Measurements from ENCODE around the gene GPRC5B.

The GPRC5B gene

GRCh38 chr16:19844945-19845641 is 39.6 kb downstream of the GPRC5B start:
- Histone ChIP-seq H3K27me3 (ENCODE audit: control insufficient read depth in 1 of 2, insufficient read depth in 2 of 2, low read length in 2 of 2) (no peaks in the 10 kb centered on the region), H3K4me3 (ENCODE audit: low read length in 2 of 2) (no peak overlapping the region), H3K36me3 (ENCODE audit: control insufficient read depth in 2 of 2, insufficient read depth in 2 of 2, low read length in 2 of 2) (no peaks in the 10 kb centered on the region), H3K9ac (ENCODE audit: low read length in 2 of 2) (no peak overlapping the region), H3K9me3 (ENCODE audit: control insufficient read depth in 2 of 2, low read length in 2 of 2) (no peaks in the 10 kb centered on the region), H3K4me1 (ENCODE audit: control insufficient read depth, insufficient read depth, low read length) (no peaks in the 10 kb centered on the region), H3K27ac (ENCODE audit: low read length) (no peak overlapping the region)

GRCh38 chr16:19843371-19843770 is 41.3 kb downstream of the GPRC5B start:
- H3K9ac ChIP-seq (ENCODE audit: low read length in 2 of 2) = no peak overlapping the region
- H3K4me3 ChIP-seq (ENCODE audit: low read length in 2 of 2) = no peak overlapping the region
- H3K9me3 ChIP-seq (ENCODE audit: control insufficient read depth in 2 of 2, low read length in 2 of 2) = no peaks in the 10 kb centered on the region
- H3K36me3 ChIP-seq (ENCODE audit: control insufficient read depth in 2 of 2, insufficient read depth in 2 of 2, low read length in 2 of 2) = no peaks in the 10 kb centered on the region
- H3K4me1 ChIP-seq (ENCODE audit: control insufficient read depth, insufficient read depth, low read length) = no peaks in the 10 kb centered on the region
- no peak overlapping the region for H3K27ac ChIP-seq (ENCODE audit: low read length)
- no peaks in the 10 kb centered on the region for H3K27me3 ChIP-seq (ENCODE audit: control insufficient read depth in 1 of 2, insufficient read depth in 2 of 2, low read length in 2 of 2)

- H3K4me1 ChIP-seq (ENCODE audit: control insufficient read depth, insufficient read depth, low read length) = no peaks in the 10 kb centered on the region
- H3K27me3 ChIP-seq (ENCODE audit: control insufficient read depth in 1 of 2, insufficient read depth in 2 of 2, low read length in 2 of 2) = no peaks in the 10 kb centered on the region
- no peak overlapping the region for H3K27ac ChIP-seq (ENCODE audit: low read length)
- H3K4me3 ChIP-seq (ENCODE audit: low read length in 2 of 2) = no peak overlapping the region
- H3K36me3 ChIP-seq (ENCODE audit: control insufficient read depth in 2 of 2, insufficient read depth in 2 of 2, low read length in 2 of 2) = no peaks in the 10 kb centered on the region
- no peaks in the 10 kb centered on the region for H3K9me3 ChIP-seq (ENCODE audit: control insufficient read depth in 2 of 2, low read length in 2 of 2)
- no peak overlapping the region for H3K9ac ChIP-seq (ENCODE audit: low read length in 2 of 2)
Measured at GRCh38 chr16:19842426-19843157, 42.1 kb downstream of the GPRC5B start.

- no peaks in the 10 kb centered on the region for H3K36me3 ChIP-seq (ENCODE audit: control insufficient read depth in 2 of 2, insufficient read depth in 2 of 2, low read length in 2 of 2)
- H3K4me1 ChIP-seq (ENCODE audit: control insufficient read depth, insufficient read depth, low read length) = no peaks in the 10 kb centered on the region
- no peaks in the 10 kb centered on the region for H3K27me3 ChIP-seq (ENCODE audit: control insufficient read depth in 1 of 2, insufficient read depth in 2 of 2, low read length in 2 of 2)
- no peak overlapping the region for H3K27ac ChIP-seq (ENCODE audit: low read length)
- no peak overlapping the region for H3K4me3 ChIP-seq (ENCODE audit: low read length in 2 of 2)
- no peak overlapping the region for H3K9ac ChIP-seq (ENCODE audit: low read length in 2 of 2)
- no peaks in the 10 kb centered on the region for H3K9me3 ChIP-seq (ENCODE audit: control insufficient read depth in 2 of 2, low read length in 2 of 2)
Measured at GRCh38 chr16:19841184-19841583, 43.5 kb downstream of the GPRC5B start.

- no peaks in the 10 kb centered on the region for H3K36me3 ChIP-seq (ENCODE audit: control insufficient read depth in 2 of 2, insufficient read depth in 2 of 2, low read length in 2 of 2)
- H3K9me3 ChIP-seq (ENCODE audit: control insufficient read depth in 2 of 2, low read length in 2 of 2) = no peaks in the 10 kb centered on the region
- H3K4me1 ChIP-seq (ENCODE audit: control insufficient read depth, insufficient read depth, low read length) = no peaks in the 10 kb centered on the region
- no peaks in the 10 kb centered on the region for H3K27me3 ChIP-seq (ENCODE audit: control insufficient read depth in 1 of 2, insufficient read depth in 2 of 2, low read length in 2 of 2)
- H3K27ac ChIP-seq (ENCODE audit: low read length) = no peak overlapping the region
- H3K9ac ChIP-seq (ENCODE audit: low read length in 2 of 2) = no peak overlapping the region
- H3K4me3 ChIP-seq (ENCODE audit: low read length in 2 of 2) = no peak overlapping the region
Measured at GRCh38 chr16:19840524-19841110, 44.0 kb downstream of the GPRC5B start.

- no peak overlapping the region for H3K27ac ChIP-seq (ENCODE audit: low read length)
- no peaks in the 10 kb centered on the region for H3K4me1 ChIP-seq (ENCODE audit: control insufficient read depth, insufficient read depth, low read length)
- H3K4me3 ChIP-seq (ENCODE audit: low read length in 2 of 2) = no peak overlapping the region
- H3K36me3 ChIP-seq (ENCODE audit: control insufficient read depth in 2 of 2, insufficient read depth in 2 of 2, low read length in 2 of 2) = no peaks in the 10 kb centered on the region
- no peak overlapping the region for H3K9ac ChIP-seq (ENCODE audit: low read length in 2 of 2)
- H3K9me3 ChIP-seq (ENCODE audit: control insufficient read depth in 2 of 2, low read length in 2 of 2) = no peaks in the 10 kb centered on the region
- no peaks in the 10 kb centered on the region for H3K27me3 ChIP-seq (ENCODE audit: control insufficient read depth in 1 of 2, insufficient read depth in 2 of 2, low read length in 2 of 2)
Measured at GRCh38 chr16:19837984-19838707, 46.5 kb downstream of the GPRC5B start.

GRCh38 chr16:19837331-19837980 is 47.2 kb downstream of the GPRC5B start:
- no peaks in the 10 kb centered on the region for H3K9me3 ChIP-seq (ENCODE audit: control insufficient read depth in 2 of 2, low read length in 2 of 2)
- H3K4me3 ChIP-seq (ENCODE audit: low read length in 2 of 2) = no peak overlapping the region
- no peak overlapping the region for H3K27ac ChIP-seq (ENCODE audit: low read length)
- no peaks in the 10 kb centered on the region for H3K36me3 ChIP-seq (ENCODE audit: control insufficient read depth in 2 of 2, insufficient read depth in 2 of 2, low read length in 2 of 2)
- H3K27me3 ChIP-seq (ENCODE audit: control insufficient read depth in 1 of 2, insufficient read depth in 2 of 2, low read length in 2 of 2) = no peaks in the 10 kb centered on the region
- no peak overlapping the region for H3K9ac ChIP-seq (ENCODE audit: low read length in 2 of 2)
- H3K4me1 ChIP-seq (ENCODE audit: control insufficient read depth, insufficient read depth, low read length) = no peaks in the 10 kb centered on the region

- Histone ChIP-seq H3K27me3 (ENCODE audit: control insufficient read depth in 1 of 2, insufficient read depth in 2 of 2, low read length in 2 of 2) (no peaks in the 10 kb centered on the region), H3K9me3 (ENCODE audit: control insufficient read depth in 2 of 2, low read length in 2 of 2) (no peaks in the 10 kb centered on the region), H3K27ac (ENCODE audit: low read length) (no peak overlapping the region), H3K4me1 (ENCODE audit: control insufficient read depth, insufficient read depth, low read length) (no peaks in the 10 kb centered on the region), H3K36me3 (ENCODE audit: control insufficient read depth in 2 of 2, insufficient read depth in 2 of 2, low read length in 2 of 2) (no peaks in the 10 kb centered on the region), H3K4me3 (ENCODE audit: low read length in 2 of 2) (no peak overlapping the region), H3K9ac (ENCODE audit: low read length in 2 of 2) (no peak overlapping the region)
Measured at GRCh38 chr16:19835968-19836421, 48.7 kb downstream of the GPRC5B start.

- Histone ChIP-seq H3K9ac (ENCODE audit: low read length in 2 of 2) (no peak overlapping the region), H3K36me3 (ENCODE audit: control insufficient read depth in 2 of 2, insufficient read depth in 2 of 2, low read length in 2 of 2) (no peaks in the 10 kb centered on the region), H3K27me3 (ENCODE audit: control insufficient read depth in 1 of 2, insufficient read depth in 2 of 2, low read length in 2 of 2) (no peaks in the 10 kb centered on the region), H3K4me1 (ENCODE audit: control insufficient read depth, insufficient read depth, low read length) (no peaks in the 10 kb centered on the region), H3K9me3 (ENCODE audit: control insufficient read depth in 2 of 2, low read length in 2 of 2) (no peaks in the 10 kb centered on the region), H3K4me3 (ENCODE audit: low read length in 2 of 2) (no peak overlapping the region), H3K27ac (ENCODE audit: low read length) (no peak overlapping the region)
Measured at GRCh38 chr16:19835196-19835595, 49.5 kb downstream of the GPRC5B start.

GRCh38 chr16:19833581-19833980 is 51.1 kb downstream of the GPRC5B start:
- Histone ChIP-seq H3K4me3 (ENCODE audit: low read length in 2 of 2) (no peak overlapping the region), H3K9me3 (ENCODE audit: control insufficient read depth in 2 of 2, low read length in 2 of 2) (no peaks in the 10 kb centered on the region), H3K27me3 (ENCODE audit: control insufficient read depth in 1 of 2, insufficient read depth in 2 of 2, low read length in 2 of 2) (no peaks in the 10 kb centered on the region), H3K9ac (ENCODE audit: low read length in 2 of 2) (no peak overlapping the region), H3K27ac (ENCODE audit: low read length) (no peak overlapping the region), H3K4me1 (ENCODE audit: control insufficient read depth, insufficient read depth, low read length) (no peaks in the 10 kb centered on the region), H3K36me3 (ENCODE audit: control insufficient read depth in 2 of 2, insufficient read depth in 2 of 2, low read length in 2 of 2) (peaks cover 0 to 3% of the 10 kb centered on the region in 2 donors)

Measured in stomach smooth muscle (tissue), 2 donors.